HG02943 (cell line): ENCODE data around the gene CSRP2.

ENCODE experiments used
- ATAC-seq: cut with Tn5 transposase; IDR thresholded peaks from one replicate; pipeline ENCODE4 v1.9.1; 2021; ENCODE audit warnings: mild to moderate bottlenecking, low read depth, moderate library complexity; ENCODE audit not compliant: unreplicated experiment

CSRP2 gene

DNA sequence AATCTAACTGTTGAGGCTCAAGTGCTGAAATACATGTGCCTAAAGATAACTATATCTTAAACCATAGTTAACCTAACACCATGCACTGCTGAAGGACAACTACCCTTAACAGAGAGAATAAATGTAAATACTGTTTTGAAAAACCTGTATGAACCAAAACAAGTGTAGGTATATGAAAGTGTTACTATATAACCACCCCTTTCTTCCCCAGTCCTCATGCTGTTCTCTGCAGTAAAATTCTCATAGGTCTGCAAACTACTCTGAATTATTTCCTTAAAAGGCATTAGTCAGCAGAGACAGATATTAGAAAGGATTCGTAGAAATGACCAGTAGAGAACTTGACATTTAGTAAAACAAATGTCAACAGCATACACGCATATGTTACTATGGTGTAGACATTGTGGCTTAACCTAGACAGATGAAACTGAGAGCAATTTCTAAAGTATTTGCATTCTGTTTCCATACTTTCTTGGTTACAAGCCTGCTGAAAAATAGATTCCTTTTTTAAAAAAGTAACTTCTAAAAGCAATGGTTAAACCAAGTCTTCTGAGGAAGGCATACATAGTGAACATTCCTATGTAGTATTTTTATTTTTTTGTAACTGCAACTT lies 13.9 kb downstream of the CSRP2 start:
- ATAC-seq, result peak; percentile 69

DNA sequence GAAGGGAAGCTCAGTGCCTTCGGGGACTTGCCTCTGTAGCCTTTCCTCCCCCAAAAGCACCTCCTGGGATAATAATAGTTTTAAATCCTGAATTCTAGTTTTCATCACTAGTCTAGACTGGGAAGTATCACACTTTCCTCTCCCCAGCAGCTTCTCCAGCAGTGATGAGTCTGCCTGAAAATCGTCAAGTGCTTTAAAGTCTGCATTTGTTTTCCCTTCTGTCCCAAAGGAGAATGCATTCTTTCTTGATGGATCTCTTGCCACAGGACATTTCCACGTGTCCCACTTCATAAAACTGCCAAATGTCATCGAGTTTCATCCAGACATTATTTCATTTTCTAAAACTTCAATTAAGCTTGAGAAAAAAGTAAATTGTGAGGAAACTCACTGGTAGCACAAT lies 15.0 kb downstream of the CSRP2 start:
- ATAC-seq, result no peak

DNA sequence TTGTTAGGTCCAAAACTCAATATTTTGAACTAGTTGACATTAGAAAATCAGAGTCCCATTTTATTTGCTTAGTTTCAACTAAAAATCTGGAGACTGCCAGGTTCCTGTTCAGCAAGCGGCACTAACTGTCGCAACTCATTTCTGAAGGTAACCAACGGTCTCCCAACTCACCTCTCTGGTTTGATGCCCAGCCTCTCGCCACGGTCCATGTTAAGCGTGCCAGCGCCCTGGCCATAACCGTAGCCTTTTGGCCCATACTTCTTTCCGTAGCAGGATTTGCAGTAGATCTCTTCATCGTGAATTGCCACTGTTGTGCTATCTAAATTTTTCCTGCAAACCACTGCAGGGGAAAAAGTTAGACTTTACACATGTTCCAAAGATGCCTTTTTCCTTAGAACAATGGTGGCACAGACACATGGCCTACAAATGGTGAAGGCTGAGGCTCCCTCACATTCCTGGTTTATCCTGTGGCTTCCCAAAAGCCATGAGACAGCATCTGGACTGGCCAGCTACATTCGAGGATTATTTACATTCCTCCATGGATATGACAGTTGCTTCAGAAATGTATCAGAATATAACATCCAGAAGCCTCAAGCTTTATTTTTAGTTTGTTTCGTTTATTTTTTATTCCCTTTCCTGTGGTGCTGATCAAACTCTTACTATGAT lies 15.7 kb downstream of the CSRP2 start:
- no peak for ATAC-seq

DNA sequence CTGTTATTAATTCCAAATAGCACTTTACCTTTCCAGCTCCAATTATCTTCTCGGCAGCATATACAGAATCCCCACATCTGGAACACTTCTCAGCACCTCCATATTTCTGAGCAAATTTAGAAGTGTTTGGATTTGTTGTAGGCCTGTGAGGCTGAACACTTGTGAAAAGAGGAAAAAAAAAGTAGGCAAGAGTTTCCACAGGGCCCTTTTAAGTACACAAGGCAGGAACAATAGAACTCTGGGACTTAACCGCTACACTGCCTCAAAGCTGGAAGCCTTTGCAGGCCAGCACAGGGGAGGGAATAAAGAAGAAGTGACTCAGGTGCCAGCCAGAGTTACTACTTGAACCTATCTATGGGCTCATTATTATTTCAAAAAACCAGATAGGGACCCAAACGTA lies 18.6 kb downstream of the CSRP2 start:
- ATAC-seq, result no peak

DNA sequence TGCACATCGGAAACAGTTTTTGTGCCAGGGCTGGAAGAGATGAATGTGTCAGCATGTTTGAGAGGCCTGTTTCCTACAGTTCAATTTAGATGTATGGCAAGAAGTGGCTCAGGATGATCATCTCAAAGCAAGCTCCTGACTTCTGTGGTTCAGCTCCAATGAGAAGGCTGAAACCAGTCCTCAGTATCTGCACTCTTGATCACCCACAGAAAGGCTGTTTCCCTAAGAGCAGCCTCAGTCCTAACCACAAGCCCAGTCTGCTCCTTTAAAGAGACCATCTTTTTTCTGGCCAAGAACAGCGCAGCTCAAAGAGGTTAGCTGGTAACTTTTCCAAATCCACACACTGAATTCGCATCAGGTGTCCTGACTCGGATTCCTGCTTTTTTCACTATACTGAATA lies 19.2 kb downstream of the CSRP2 start:
- no peak for ATAC-seq

DNA sequence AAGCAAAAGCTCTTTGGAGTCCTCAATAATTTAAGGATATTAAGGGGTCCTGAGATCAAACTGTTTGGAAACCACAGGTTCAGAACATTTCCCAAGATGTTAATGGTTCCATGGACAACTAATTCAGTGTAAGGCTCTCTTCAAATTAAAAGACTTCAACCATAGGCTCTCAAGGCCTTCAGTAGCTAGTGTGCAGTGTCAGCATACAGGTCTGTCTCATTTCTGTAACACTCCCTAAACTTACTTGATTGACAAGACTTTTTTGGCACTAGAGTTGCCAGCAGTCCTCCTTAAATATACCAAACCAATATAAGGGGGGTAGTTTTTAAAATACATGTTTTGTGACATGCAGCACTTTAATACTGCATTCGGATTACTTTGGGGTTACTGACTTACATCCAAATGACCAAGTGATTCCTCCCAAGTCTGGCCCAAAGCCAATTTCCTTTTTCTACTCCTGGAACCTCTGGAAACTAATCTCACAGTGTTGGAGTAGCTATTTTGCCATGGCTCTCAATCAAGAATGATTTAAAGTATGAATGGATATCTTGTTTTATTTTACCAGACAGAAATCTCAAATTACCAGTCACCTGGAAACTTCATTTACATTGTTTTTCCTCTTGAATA lies 22.7 kb downstream of the CSRP2 start:
- no peak for ATAC-seq

DNA sequence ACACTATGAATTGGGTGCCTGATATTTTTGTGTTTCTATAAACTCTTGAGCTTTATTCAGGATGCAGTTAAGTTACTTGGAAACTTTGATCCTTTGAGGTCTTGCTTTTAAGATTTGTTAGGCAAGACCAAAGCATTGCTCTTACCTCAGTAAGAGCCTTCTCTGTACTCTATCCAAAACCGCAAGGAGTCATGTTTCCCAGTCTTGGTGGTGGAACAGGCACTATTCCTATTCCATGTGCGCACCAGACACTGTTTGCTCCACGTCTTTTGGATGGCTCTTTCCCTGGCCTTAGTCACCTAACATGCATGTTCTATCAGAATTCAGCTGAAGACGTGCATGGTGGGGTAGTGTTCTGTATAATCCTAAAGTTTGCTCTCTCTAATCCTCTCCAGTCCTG lies 23.5 kb downstream of the CSRP2 start:
- ATAC-seq, result no peak

DNA sequence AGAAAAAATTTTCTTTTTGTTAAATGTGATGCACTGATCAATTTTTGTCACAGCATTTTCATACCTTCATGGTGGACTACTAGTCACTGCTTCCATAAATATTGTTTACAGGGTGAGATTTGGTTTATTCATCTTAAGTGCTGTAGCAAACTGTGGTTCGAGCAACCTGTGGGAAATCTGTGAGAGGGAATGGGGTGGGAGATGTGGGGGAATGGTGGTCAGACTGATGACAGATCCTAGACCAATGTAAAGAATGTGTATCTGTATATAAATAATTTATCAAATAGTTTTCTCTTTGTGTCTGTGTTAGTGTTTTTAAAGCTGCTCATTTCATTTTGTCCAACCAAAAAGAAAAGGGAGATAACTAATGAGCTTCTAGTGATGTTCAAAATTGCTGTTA lies 26.7 kb downstream of the CSRP2 start:
- ATAC-seq, result no peak

DNA sequence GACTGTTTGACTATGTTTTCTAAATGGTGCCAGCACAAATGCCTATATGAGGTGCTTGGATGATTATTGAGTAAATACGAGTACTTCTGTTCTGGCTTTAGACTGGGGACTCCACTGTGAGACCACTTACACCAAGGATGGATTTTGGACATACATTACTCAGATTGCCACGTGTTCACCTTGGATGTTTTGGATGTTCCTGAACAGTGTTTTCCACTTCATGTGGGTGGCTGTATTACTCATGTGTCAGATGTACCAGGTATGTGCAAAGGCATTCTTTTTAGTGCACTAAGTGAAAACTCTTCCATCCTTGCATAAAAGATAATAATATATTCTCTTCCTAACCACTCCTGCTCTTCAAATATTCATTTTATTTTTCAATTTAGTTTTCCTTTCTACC lies 30.7 kb downstream of the CSRP2 start:
- ATAC-seq, result no peak

DNA sequence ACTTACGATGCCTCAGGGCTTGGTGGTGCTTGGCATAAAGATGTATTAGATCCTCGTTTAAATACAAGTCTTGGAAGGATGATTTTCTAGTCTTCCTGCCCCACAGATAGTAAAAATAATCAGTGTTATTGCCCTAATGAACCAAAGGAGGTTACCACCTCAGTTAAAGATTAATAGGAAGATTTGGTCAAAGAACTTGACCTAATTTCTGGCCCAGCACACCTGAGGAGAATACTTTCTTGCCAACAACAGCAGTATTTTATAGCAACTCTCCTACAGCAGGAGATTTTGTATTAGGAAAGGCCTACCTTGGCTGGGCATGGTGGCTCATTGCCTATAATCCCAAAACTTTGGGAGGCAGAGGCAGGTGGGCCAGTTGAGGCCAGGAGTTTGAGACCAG lies 31.6 kb downstream of the CSRP2 start:
- ATAC-seq, result no peak

DNA sequence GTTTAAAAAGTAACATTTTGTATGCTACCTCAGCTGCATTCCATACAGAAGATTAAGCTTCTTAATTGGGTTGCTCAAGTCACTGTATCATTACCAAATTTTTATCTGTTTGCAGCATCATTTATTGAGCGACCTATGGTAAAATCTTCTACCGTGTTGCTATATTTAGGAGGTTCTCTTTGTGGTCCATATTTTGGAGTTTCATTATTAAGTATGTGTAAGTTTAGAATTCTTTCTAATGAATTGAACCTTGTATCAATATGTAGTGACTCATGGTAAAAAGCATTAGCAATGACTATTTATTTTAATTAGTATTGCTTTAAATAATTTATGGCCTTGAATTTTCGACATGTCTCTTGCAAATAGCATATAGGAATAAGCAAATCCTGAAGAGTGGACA lies 42.2 kb downstream of the CSRP2 start:
- ATAC-seq, result no peak

DNA sequence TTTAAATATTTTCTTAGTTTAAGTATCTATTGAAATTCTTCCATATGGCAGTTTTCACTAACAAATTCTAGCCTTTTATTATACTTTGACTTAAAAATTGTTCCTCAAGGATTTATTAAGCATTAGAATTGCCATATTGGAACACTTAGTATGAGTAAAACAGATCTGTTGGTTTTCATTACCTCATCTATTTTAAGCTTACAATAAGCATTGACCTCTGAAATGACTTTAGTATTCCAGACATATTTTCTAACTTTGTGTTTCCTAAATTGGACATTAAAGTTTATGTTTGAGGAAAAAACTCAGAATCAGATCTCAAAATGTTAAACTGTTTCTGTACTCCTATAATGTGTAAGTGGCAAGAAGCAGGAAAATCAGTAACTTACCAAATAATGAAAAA lies 48.4 kb downstream of the CSRP2 start:
- ATAC-seq, result no peak

DNA sequence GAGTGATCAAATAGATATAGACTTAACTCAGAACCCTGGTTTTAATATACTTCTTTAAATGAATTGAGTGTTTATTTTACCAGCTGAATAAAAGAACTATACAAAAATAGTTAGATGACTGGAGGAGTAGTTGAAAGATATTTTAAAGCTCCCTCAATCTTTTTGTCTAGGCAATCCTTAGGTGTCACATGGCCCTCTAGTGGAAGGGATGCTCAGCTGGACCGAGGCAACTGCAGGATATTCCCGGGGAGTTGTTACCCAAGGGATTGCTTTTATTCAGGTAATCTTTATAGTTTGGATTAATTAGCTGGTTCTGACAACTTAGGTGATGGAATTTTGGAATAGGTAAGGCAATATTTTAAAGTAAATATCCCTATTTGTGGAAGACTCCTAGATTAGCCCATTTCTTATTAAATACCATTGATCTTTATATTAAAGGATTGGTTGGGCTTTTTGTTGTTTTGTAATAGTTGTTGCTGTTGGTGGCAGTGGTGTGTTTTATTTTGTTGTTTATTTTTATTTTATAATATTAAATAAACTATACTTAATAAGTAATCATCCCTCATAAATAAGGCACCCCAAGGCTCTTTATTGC lies 57.8 kb downstream of the CSRP2 start:
- no peak for ATAC-seq

DNA sequence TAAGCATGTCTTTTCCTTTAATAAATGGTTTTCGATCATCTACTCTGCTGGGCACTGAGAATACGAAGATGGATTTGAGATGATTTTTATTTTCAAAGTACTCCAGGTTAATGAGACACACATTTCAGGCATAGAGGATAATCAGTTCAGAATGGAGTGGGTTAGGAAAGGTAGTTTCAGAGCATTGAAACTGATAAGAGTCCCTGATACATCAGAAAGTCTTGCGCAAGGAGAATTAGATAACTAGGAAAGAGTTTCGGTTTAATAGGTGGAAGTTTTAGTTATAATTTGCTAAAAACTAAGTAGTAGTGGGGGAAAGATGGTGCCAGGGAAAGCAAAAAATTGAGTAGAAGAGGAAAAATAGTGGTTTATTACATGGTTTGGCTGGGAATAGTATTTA lies 64.8 kb downstream of the CSRP2 start:
- no peak for ATAC-seq

DNA sequence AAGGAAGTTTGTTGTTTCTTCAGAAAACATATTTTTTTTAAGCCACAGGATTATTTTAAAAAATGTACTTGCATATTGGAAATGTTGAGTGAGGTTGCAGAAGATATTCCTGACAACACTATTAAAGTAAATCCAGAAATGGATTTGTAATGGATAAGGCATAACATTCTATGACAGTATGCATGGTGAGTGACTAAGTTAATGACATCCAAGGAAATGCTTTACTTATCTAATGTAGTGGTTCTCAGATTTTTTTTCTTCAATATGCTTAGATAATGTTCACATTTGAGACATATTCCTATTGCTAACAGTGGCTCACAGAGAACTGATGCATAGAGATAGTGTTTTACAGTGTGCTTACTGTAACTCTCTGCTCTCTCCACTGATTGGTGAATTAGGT lies 65.6 kb downstream of the CSRP2 start:
- ATAC-seq, result no peak

DNA sequence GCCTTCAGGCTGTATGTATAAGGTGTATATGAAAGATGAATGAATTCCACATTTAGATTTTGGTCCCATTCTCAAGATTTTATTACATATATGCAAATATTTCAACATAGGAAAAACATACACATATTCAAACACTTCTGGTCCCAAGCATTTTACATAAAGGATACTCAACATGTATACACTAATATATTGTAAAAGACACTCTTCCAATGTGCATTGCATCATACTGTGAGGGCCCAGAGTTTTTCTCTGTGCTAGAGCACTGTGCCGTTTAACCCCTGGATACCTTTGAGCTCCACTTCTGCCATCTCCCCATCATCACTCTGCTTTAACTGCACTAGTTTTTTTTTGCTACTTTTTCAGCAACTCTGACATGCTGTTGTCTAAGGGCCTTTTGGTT lies 66.8 kb downstream of the CSRP2 start:
- ATAC-seq, result no peak

DNA sequence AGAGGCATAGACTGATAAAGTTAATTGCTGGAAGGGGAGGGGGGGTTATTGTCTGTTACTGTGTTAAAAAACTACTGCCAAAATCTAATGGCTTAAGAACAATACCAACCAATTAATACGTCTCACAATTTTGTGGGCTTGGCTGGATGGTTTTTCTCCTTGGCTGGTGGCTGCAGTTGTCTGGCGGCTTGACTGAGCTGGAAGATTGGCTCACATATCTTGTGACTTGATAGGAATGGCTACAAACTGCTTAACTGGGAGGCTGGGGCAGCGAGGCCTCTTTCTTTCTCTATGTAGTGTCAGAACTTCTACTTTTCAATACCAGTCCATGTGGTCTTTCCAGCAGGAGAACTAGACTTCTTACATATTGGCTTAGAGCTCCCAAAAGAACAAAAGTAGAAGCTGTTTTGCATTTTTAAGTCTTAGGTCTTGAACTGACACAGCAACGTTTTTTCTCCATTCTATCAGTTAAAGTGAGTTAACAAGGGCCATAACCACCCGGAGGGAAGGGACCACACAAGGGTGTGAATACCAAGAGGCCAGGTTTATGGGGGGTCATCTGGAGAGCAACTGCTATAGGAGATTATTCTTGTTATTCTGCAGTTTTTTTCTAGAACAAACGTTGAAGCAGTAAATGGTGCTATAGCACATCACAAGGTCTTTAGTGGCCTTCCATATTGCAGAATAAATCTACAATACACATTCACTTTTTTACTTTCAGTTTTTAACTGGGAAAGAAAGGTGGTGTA lies 68.0 kb downstream of the CSRP2 start:
- no peak for ATAC-seq
